K562 (cell line): ENCODE results near the gene FIS1. TPM values are rescaled to one million over a fixed set of nuclear protein-coding genes. Genes with fewer than 3 reads are reported as not detected.
A peak's percentile ranks its signal among the peaks of the same experiment; 100 is the strongest.

Experiments used
- AFF4 ChIP-seq: sonication (generic); formaldehyde crosslinking; IDR thresholded peaks from 2 replicates; pipeline ENCODE4 v1.8.0; 2023; ENCODE audit warnings: mild to moderate bottlenecking, missing genetic modification reagents
- ATF7 ChIP-seq: fragments of 450-650 bp; IDR thresholded peaks from 2 replicates; pipeline ENCODE4 v1.7.1; 2014; ENCODE audit warnings: mild to moderate bottlenecking, moderate library complexity
- GABPB2 ChIP-seq: fragments of 250-450 bp; sonication (Bioruptor Pico); conservative IDR thresholded peaks from 2 replicates; pipeline ENCODE4 v1.5.1; 2021; ENCODE audit warnings: mild to moderate bottlenecking
- GMEB1 ChIP-seq: fragments of 250-450 bp; sonication (Bioruptor Pico); IDR thresholded peaks from 2 replicates; pipeline ENCODE4 v1.4.0; 2020; ENCODE audit warnings: mild to moderate bottlenecking
- HIVEP1 ChIP-seq: fragments of 250-450 bp; sonication (Bioruptor Pico); IDR thresholded peaks from 2 replicates; pipeline ENCODE4 v1.4.0; 2020; ENCODE audit warnings: mild to moderate bottlenecking
- HMG20A ChIP-seq: fragments of 450-650 bp; formaldehyde crosslinking; conservative IDR thresholded peaks from 2 replicates; pipeline ENCODE4 v1.4.0; 2020; ENCODE audit warnings: mild to moderate bottlenecking, mixed read lengths
- KLF16 ChIP-seq: IDR thresholded peaks from 2 replicates; pipeline ENCODE4 v1.6.1; 2016; ENCODE audit warnings: antibody characterized with exemption
- MLLT1 ChIP-seq, 2 experiments: fragments of 450-650 bp; IDR thresholded peaks; 2 replicates each; pipeline ENCODE4 v1.6.1; 2016
- PREB ChIP-seq: sonication (generic); formaldehyde crosslinking; IDR thresholded peaks from 2 replicates; pipeline ENCODE4 v1.8.1; 2023; ENCODE audit warnings: mild to moderate bottlenecking, missing genetic modification reagents
- SMARCA5 ChIP-seq: fragments of 450-650 bp; IDR thresholded peaks from 2 replicates; pipeline ENCODE4 v1.6.1; 2016
- SRSF7 ChIP-seq: fragments of 200-400 bp; formaldehyde crosslinking; optimal IDR thresholded peaks from 2 replicates; pipeline ENCODE3; 2017; ENCODE audit warnings: mild to moderate bottlenecking, low read depth, low read length
- TAF1 ChIP-seq: IDR thresholded peaks from 2 replicates; pipeline ENCODE4 v1.6.1; 2011; ENCODE audit warnings: mild to moderate bottlenecking, low read length, moderate library complexity; ENCODE audit not compliant: insufficient read depth, control insufficient read depth, severe bottlenecking; ENCODE audit errors: extremely low read depth
- TEAD1 ChIP-seq, 2 experiments: fragments of 450-650 bp in 1 of 2; sonication (generic) in 1 of 2; formaldehyde crosslinking; IDR thresholded peaks; 2 replicates each; pipeline versions ENCODE4 v1.4.0 to v1.8.0; 2020 to 2022; ENCODE audit warnings: mild to moderate bottlenecking in 2 of 2, missing genetic modification reagents in 1 of 2
- THAP7 ChIP-seq: fragments of 250-450 bp; sonication (Bioruptor Pico); IDR thresholded peaks from 2 replicates; pipeline ENCODE4 v1.5.0; 2021
- UBTF ChIP-seq, 2 experiments: IDR thresholded peaks; 2 replicates each; pipeline ENCODE4 v1.6.1; 2012; ENCODE audit warnings: improper control_type of control experiment in 2 of 2, low read depth in 2 of 2, low read length in 2 of 2, borderline replicate concordance in 1 of 2
- polyA plus RNA-seq, 8 experiments: library from polyadenylated mRNA; depleted of rRNA in 4 of 8; stranded (reverse) in 5 of 8; unstranded in 3 of 8; fragments of >200 nt; fragmentation: Nextera tagmentation in 2 of 8; fragmentation: Illumina TruSeq in 1 of 8; extraction: Ambion mirVana in 2 of 8; extraction: Trizol in 1 of 8; gene quantifications; 2 replicates each; pipeline versions ENCODE4 v1.2.1 to v1.2.3, GENCODE V29; 2011 to 2014; ENCODE audit warnings: inconsistent platforms in 1 of 8, missing spikeins in 1 of 8
- total RNA-seq, 7 experiments: library from RNA; depleted of rRNA in 6 of 7; stranded (reverse); fragments of >200 nt in 6 of 7; fragmentation: Illumina TruSeq in 2 of 7; extraction: Trizol in 2 of 7; gene quantifications; 2 replicates each; pipeline versions ENCODE4 v1.2.1 to v1.2.3, GENCODE V29; 2011 to 2021; ENCODE audit warnings: low replicate concordance in 1 of 7

Gene FIS1
- total and polyA plus RNA-seq, 9 of the 15 experiments (the other 6 are each of a cell fraction or from before 2014, with no cell fraction given): 86.0 to 257 (median 144) TPM

- no peak for TF ChIP-seq AFF4
- TF ChIP-seq KLF16: no peak
- no peak for TF ChIP-seq HIVEP1
- TF ChIP-seq UBTF (IDR thresholded peaks at IDR 0.05; ENCODE audit: borderline replicate concordance in 1 of 2, low read depth in 2 of 2, low read length in 2 of 2): no peak
- no peak for TF ChIP-seq TEAD1 (CRISPR knock-in tag; IDR thresholded peaks at IDR 0.05)
- peak; percentile 91 for TF ChIP-seq ATF7
- TF ChIP-seq GMEB1: no peak
- TF ChIP-seq TAF1: no peak
- no peak for TF ChIP-seq SMARCA5
- TF ChIP-seq SRSF7: no peak
- no peak for TF ChIP-seq HMG20A (CRISPR knock-in tag)
- no peak for TF ChIP-seq GABPB2
- no peak for TF ChIP-seq THAP7 (CRISPR knock-in tag)
- no peak for TF ChIP-seq PREB (CRISPR knock-in tag)
- no peak for TF ChIP-seq MLLT1 (IDR thresholded peaks at IDR 0.05)
Measured at GRCh38 chr7:101240226-101241014, 4.5 kb downstream of the FIS1 start (continued).
